Fibroblast of mammary gland (primary cell): ENCODE data around the gene MCM5.

Experiments
- DNase-seq: peaks from one replicate; pipeline ENCODE4 v3.0.0-alpha.2; 2010; ENCODE audit warnings: low read depth
- H3K4me3 ChIP-seq: 2 replicates; pipeline ENCODE4 v1.5.1; 2011; ENCODE audit warnings: low read depth, mild to moderate bottlenecking, low read length, moderate library complexity; ENCODE audit not compliant: control insufficient read depth
- CTCF ChIP-seq: conservative IDR thresholded peaks from 2 replicates; pipeline ENCODE4 v1.5.1; 2011; ENCODE audit warnings: low read depth, low read length, inconsistent platforms; ENCODE audit not compliant: control insufficient read depth, insufficient read depth

Gene MCM5

GRCh38 chr22:35426801-35427140, 26.8 kb downstream of the MCM5 start:
- H3K4me3 ChIP-seq, result no peak overlapping the region
- no peak for DNase-seq
- no peak for TF ChIP-seq CTCF

- peak; percentile 87 for DNase-seq
- TF ChIP-seq CTCF, result peak; percentile 83
These were observed 31.0 kb downstream of the MCM5 start for GRCh38 chr22:35430897-35431322.

GRCh38 chr22:35431483-35432227, 31.7 kb downstream of the MCM5 start:
- H3K4me3 ChIP-seq, result no peak overlapping the region
- TF ChIP-seq CTCF, result peak; percentile 12
- DNase-seq, result no peak

More at GRCh38 chr22:35430897-35431322, 31.0 kb downstream of the MCM5 start:
- no peak overlapping the region for H3K4me3 ChIP-seq

- TF ChIP-seq CTCF, result no peak
These were observed 32.4 kb downstream of the MCM5 start for GRCh38 chr22:35432228-35432905.

GRCh38 chr22:35434061-35434710, 34.2 kb downstream of the MCM5 start:
- peak; percentile 18 for DNase-seq
- H3K4me3 ChIP-seq, result no peak overlapping the region
- TF ChIP-seq CTCF, result no peak

More at GRCh38 chr22:35432228-35432905, 32.4 kb downstream of the MCM5 start:
- H3K4me3 ChIP-seq, result no peak overlapping the region
- no peak for DNase-seq

- no peak for DNase-seq
- no peak overlapping the region for H3K4me3 ChIP-seq
- no peak for TF ChIP-seq CTCF
These were observed 35.3 kb downstream of the MCM5 start for GRCh38 chr22:35435201-35435740.
